ENCODE measurements around the gene HOXA3.

Gene HOXA3

GRCh38 chr7:27109466-27110185 lies 42.8 kb downstream of the HOXA3 start:
- in situ Hi-C loops (cut with HindIII; ENCODE audit: low sequenced_read_pairs), result no loop called here

GRCh38 chr7:27108390-27109127 lies 43.8 kb downstream of the HOXA3 start:
- in situ Hi-C loops (cut with HindIII; ENCODE audit: low sequenced_read_pairs), result no loop called here

GRCh38 chr7:27107391-27108381 lies 44.7 kb downstream of the HOXA3 start:
- in situ Hi-C loops (cut with HindIII; ENCODE audit: low sequenced_read_pairs), result no loop called here

GRCh38 chr7:27106901-27107240 lies 45.5 kb downstream of the HOXA3 start:
- in situ Hi-C loops (cut with HindIII; ENCODE audit: low sequenced_read_pairs), result no loop called here

- in situ Hi-C loops (cut with HindIII; ENCODE audit: low sequenced_read_pairs), result no loop called here
Observed at GRCh38 chr7:27106181-27106900, 46.0 kb downstream of the HOXA3 start.

GRCh38 chr7:27105301-27106031 lies 46.9 kb downstream of the HOXA3 start:
- in situ Hi-C loops (cut with HindIII; ENCODE audit: low sequenced_read_pairs), result no loop called here

- in situ Hi-C loops (cut with HindIII; ENCODE audit: low sequenced_read_pairs), result no loop called here
Observed at GRCh38 chr7:27104341-27105058, 47.9 kb downstream of the HOXA3 start.

- in situ Hi-C loops (cut with HindIII; ENCODE audit: low sequenced_read_pairs), result no loop called here
Observed at GRCh38 chr7:27103489-27104226, 48.7 kb downstream of the HOXA3 start.

GRCh38 chr7:27102581-27103442 lies 49.6 kb downstream of the HOXA3 start, which contains the start of gene HOXA2:
Gene HOXA2 (minus strand): TSS chr7:27102683. CDS start chr7:27102500, 183 bp downstream.
- in situ Hi-C loops (cut with HindIII; ENCODE audit: low sequenced_read_pairs), result no loop called here

GRCh38 chr7:27101957-27102580 lies 50.3 kb downstream of the HOXA3 start:
- in situ Hi-C loops (cut with HindIII; ENCODE audit: low sequenced_read_pairs), result no loop called here

GRCh38 chr7:27101171-27101956 lies 51.0 kb downstream of the HOXA3 start:
- in situ Hi-C loops (cut with HindIII; ENCODE audit: low sequenced_read_pairs), result no loop called here

GRCh38 chr7:27100694-27101170 lies 51.7 kb downstream of the HOXA3 start:
- in situ Hi-C loops (cut with HindIII; ENCODE audit: low sequenced_read_pairs), result no loop called here

GRCh38 chr7:27099453-27100370 lies 52.7 kb downstream of the HOXA3 start:
- in situ Hi-C loops (cut with HindIII; ENCODE audit: low sequenced_read_pairs), result no loop called here

- in situ Hi-C loops (cut with HindIII; ENCODE audit: low sequenced_read_pairs), result no loop called here
Observed at GRCh38 chr7:27098578-27099451, 53.6 kb downstream of the HOXA3 start.

Measured in endothelial cell of hepatic sinusoid (primary cell).